ENCODE data around the gene FAM210A. TPM values are rescaled to one million over a fixed set of nuclear protein-coding genes. Genes with fewer than 3 reads are reported as not detected.

Gene FAM210A
- total and polyA plus RNA-seq, 2 donors: 8.2 to 27.3 TPM

DNA sequence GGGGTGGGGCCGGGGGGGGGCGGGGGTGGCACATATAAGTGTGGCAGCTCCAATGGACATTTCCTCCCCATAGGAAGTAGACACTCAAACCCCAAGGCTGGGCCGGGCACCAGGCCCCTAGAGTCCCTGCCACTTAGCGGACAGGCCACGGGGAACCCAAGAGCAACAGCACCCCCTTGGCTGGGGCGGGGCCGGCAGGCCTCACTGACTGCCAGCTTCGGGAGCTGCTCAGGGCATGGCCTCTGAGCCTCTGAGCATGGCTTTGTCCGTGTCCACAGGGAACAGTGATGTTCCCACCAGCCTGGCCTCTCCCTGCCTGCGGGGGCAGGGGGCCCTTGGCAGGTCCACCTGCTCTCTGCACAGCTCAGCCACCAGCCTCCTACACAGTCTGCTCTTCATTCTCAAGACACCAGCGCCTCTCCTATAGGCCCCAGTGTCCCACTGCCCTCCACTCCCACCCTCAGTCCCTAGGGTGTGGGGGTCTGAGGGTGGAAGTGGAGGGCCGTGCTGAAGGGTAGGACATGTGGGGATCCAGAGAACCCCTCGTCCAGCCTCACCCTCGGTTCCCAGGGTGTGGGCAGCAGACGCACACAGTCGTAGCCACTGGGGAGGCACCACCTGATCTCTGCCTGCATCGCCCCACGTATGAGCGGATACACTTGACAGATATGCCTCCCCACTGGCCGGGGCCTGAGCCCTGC lies 106.7 kb downstream of the FAM210A start:
- H3K4me1 ChIP-seq (ENCODE audit: insufficient read depth): no peaks in the 10 kb centered on the region
- H3K36me3 ChIP-seq (ENCODE audit: insufficient read depth): no peaks in the 10 kb centered on the region
- no peak overlapping the region for H3K27ac ChIP-seq (ENCODE audit: low read depth)
- DNase-seq (ENCODE audit: extremely low spot score): no peak
- 94% methylated on average over 20 of the region's 20 CpGs for WGBS
- H3K4me3 ChIP-seq (ENCODE audit: low read depth, low read length): no peak overlapping the region

DNA sequence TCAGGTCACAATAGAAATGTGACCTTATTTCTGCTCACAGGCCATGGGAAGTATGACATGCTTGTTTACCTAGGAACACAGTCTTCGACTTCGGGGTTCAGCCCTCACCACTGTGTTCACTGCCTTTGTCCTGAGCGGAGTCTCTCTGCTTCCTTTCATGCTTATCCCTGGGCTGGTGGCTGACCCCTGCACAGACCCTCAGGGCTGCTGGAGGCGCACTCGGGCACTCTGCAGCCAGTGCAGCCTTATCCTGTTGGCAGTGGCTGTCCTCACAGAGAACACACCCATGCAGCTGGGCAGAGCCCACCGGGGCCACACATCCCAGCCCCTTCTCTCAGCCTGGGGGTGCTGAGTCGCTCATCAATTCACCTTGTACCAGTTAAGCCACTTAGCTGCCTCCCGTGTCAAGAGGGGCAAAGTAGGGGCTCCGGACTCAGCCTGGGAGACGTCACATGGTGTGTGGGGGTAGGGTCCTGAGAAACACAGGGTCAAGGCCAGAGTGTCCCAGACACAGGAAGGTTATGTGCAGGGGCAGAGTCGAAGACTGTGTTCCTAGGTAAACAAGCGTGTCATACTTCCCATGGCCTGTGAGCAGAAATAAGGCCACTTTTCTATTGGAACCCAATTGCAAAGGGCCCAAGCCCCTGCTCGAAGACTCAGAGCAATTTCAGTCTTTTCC lies 107.5 kb downstream of the FAM210A start:
- WGBS: 89% methylated on average over 13 of the region's 13 CpGs
- Histone ChIP-seq H3K27ac (ENCODE audit: low read depth) (no peak overlapping the region), H3K4me1 (ENCODE audit: insufficient read depth) (no peaks in the 10 kb centered on the region), H3K36me3 (ENCODE audit: insufficient read depth) (no peaks in the 10 kb centered on the region), H3K4me3 (ENCODE audit: low read depth, low read length) (no peak overlapping the region)
- DNase-seq (ENCODE audit: extremely low spot score): no peak

DNA sequence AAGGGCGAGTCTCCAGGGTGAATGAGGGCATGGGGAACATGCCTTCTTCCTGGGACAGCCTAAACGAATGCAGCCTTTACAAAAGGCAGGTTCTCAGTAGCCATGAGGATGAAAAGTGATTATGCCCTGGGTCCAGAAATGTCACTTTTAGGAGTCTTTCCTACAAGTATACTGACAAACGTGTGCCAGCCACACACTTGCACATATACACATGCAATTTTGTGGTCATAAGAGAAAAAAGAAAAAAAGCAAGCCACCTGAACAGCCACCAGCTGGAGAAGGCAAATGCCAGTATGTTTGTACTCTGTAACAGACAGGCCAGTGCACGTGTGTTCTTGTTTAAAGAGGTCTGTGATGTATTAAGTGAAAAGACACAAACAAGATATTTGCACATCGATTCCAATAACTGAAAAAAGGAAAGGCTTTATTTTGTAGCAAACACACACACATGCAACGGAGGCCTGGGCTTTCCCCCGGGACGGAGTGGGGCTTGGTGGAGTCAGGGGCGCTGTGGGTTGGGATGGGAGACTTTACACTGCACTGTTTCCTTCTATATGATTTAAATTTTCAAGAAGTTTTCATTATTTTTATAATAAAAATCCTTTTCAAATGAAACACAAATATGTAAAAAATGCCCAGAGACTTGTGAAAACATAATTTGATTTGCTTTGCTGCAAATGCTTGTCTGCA lies 108.4 kb downstream of the FAM210A start:
- H3K27ac ChIP-seq (ENCODE audit: low read depth): no peak overlapping the region
- no peaks in the 10 kb centered on the region for H3K4me1 ChIP-seq (ENCODE audit: insufficient read depth)
- no peaks in the 10 kb centered on the region for H3K36me3 ChIP-seq (ENCODE audit: insufficient read depth)
- WGBS: 85% methylated on average over 9 of the region's 9 CpGs
- no peak for DNase-seq (ENCODE audit: extremely low spot score)
- no peak overlapping the region for H3K4me3 ChIP-seq (ENCODE audit: low read depth, low read length)

GRCh38 chr18:13616525-13617035 lies 109.8 kb downstream of the FAM210A start:
- Histone ChIP-seq H3K4me3 (ENCODE audit: low read depth, low read length) (no peak overlapping the region), H3K27ac (ENCODE audit: low read depth) (no peak overlapping the region), H3K4me1 (ENCODE audit: insufficient read depth) (no peaks in the 10 kb centered on the region), H3K36me3 (ENCODE audit: insufficient read depth) (no peaks in the 10 kb centered on the region)
- DNase-seq (ENCODE audit: extremely low spot score): no peak
- 94% methylated on average over 15 of the region's 15 CpGs for WGBS

DNA sequence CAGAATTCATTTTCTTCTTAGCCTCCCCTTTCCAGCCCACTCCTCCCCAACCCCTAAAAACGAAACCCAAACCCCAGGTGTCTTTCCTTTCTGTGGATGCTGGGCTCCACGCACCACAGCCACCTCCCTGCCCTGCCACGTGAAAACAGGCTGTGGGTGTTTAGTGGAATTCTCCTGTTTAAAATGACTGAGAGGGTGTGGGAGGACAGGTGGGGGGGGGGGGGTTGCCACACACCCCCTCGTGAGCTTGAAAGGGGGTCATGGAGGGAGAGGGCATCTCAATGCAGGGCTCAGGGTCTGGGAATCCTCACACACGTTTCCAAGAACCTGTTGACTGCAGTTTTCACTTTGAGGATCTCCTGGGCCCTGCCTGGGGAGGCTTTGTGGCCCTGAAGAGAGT lies 110.3 kb downstream of the FAM210A start:
- Histone ChIP-seq H3K36me3 (ENCODE audit: insufficient read depth) (no peaks in the 10 kb centered on the region), H3K4me1 (ENCODE audit: insufficient read depth) (no peaks in the 10 kb centered on the region), H3K27ac (ENCODE audit: low read depth) (no peak overlapping the region), H3K4me3 (ENCODE audit: low read depth, low read length) (no peak overlapping the region)
- 87% methylated on average over 5 of the region's 5 CpGs for whole genome bisulfite sequencing
- DNase-seq (ENCODE audit: extremely low spot score): no peak

- H3K27ac ChIP-seq (ENCODE audit: low read depth): no peak overlapping the region
- no peak for DNase-seq (ENCODE audit: extremely low spot score)
These were observed 110.9 kb downstream of the FAM210A start for GRCh38 chr18:13615432-13615861.

GRCh38 chr18:13614641-13615288 lies 111.6 kb downstream of the FAM210A start:
- no peak overlapping the region for H3K4me3 ChIP-seq (ENCODE audit: low read depth, low read length)
- H3K27ac ChIP-seq (ENCODE audit: low read depth): no peak overlapping the region
- H3K36me3 ChIP-seq (ENCODE audit: insufficient read depth): no peaks in the 10 kb centered on the region
- no peak for DNase-seq (ENCODE audit: extremely low spot score)
- no peaks in the 10 kb centered on the region for H3K4me1 ChIP-seq (ENCODE audit: insufficient read depth)
- 63% methylated on average over 16 of the region's 16 CpGs for WGBS

More at GRCh38 chr18:13615432-13615861, 110.9 kb downstream of the FAM210A start:
- no peaks in the 10 kb centered on the region for H3K36me3 ChIP-seq (ENCODE audit: insufficient read depth)
- 82% methylated on average over 8 of the region's 8 CpGs for WGBS
- H3K4me1 ChIP-seq (ENCODE audit: insufficient read depth): no peaks in the 10 kb centered on the region
- H3K4me3 ChIP-seq (ENCODE audit: low read depth, low read length): no peak overlapping the region

GRCh38 chr18:13613591-13614501 lies 112.5 kb downstream of the FAM210A start:
- Histone ChIP-seq H3K27ac (ENCODE audit: low read depth) (no peak overlapping the region), H3K4me1 (ENCODE audit: insufficient read depth) (no peaks in the 10 kb centered on the region), H3K36me3 (ENCODE audit: insufficient read depth) (no peaks in the 10 kb centered on the region), H3K4me3 (ENCODE audit: low read depth, low read length) (no peak overlapping the region)
- no peak for DNase-seq (ENCODE audit: extremely low spot score)
- WGBS: 92% methylated on average over 21 of the region's 21 CpGs

Small RNAs within 50 kb of the gene (small RNA-seq; reads per million reads assigned to genes)
- gene AP001525.1 (not detected), gene RN7SL362P (not detected)

Other genes with a start within 250 kb of the FAM210A start
- 56.9 TPM for gene RNMT, start 115 bp upstream of the FAM210A start, total RNA-seq
- 16.4 TPM for gene RNMT, start 115 bp upstream of the FAM210A start, polyA plus RNA-seq
- not detected for gene MC5R, start 97.6 kb upstream of the FAM210A start, total RNA-seq
- gene MC5R, start 97.6 kb upstream of the FAM210A start, polyA plus RNA-seq: not detected
- gene MC2R, start 189.0 kb upstream of the FAM210A start, total RNA-seq: not detected
- not detected for gene MC2R, start 189.0 kb upstream of the FAM210A start, polyA plus RNA-seq